ENCODE measurements around the gene SRBD1.

DNA sequence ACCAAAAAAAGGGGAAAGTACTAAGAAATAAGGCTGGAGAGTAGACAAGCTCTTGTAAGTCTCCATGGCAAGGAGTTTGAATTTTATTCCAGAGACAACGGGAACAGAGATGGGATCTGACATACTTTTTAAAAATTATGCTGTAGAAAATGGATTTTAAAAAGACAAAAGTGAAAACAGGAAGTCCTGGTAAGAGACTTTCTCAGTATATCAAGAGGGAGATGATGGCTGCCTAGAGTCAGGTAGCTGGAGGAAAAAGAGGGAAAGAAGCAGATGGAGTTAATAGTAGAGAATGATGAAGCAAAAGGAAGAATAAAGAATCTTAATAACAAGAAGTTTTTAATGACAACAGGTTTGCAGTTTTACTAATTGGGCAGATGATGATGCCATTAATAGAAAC lies 168.1 kb downstream of the SRBD1 start:
- TF ChIP-seq CTCF (IDR thresholded peaks at IDR 0.05; ENCODE audit: low read length), result no peak
- no peak for TF ChIP-seq EZH2phosphoT487 (IDR thresholded peaks at IDR 0.05; ENCODE audit: low read length)
- no peak for TF ChIP-seq EZH2 (optimal IDR thresholded peaks at IDR 0.05; ENCODE audit: low read depth, low read length)

Measured in MM.1S (cell line).